ENCODE data around the gene PNLIPRP1. TPM values are rescaled to one million over a fixed set of nuclear protein-coding genes. Genes with fewer than 3 reads are reported as not detected.

Gene PNLIPRP1
- total RNA-seq, result not detected
- polyA plus RNA-seq, result 0.02 TPM
- long read RNA-seq, donor 1, result 0 reads
- long read RNA-seq, donor 2, result 0 reads
- long read RNA-seq, donor 3, result 0 reads
- long read RNA-seq, donor 4, result 0 reads
- long read RNA-seq, donor 5, result 0 reads
- long read RNA-seq, donor 6, result 0 reads
- long read RNA-seq, donor 7, result 0 reads
- long read RNA-seq, donor 8, result 0 reads
- long read RNA-seq, donor 9, result 0 reads
- long read RNA-seq, donor 10, result 0 reads

- WGBS, result 90% methylated on average over 9 of the region's 9 CpGs
- Histone ChIP-seq H3K27me3 (ENCODE audit: control insufficient read depth in 2 of 2, insufficient read depth in 1 of 2, low read length in 1 of 2) (no peaks in the 10 kb centered on the region), H3K4me3 (ENCODE audit: low read length in 2 of 2) (no peak within 1 kb of the TSS), H3K4me1 (ENCODE audit: control insufficient read depth in 2 of 2, insufficient read depth in 2 of 2, low read length in 2 of 2) (no peaks in the 10 kb centered on the region), H3K36me3 (ENCODE audit: control insufficient read depth in 2 of 2, insufficient read depth in 2 of 2, low read length in 1 of 2) (no peaks in the 10 kb centered on the region), H3K9me3 (ENCODE audit: control insufficient read depth in 2 of 2, insufficient read depth in 1 of 2, low read length in 1 of 2) (no peaks in the 10 kb centered on the region), H3K27ac (ENCODE audit: low read depth in 1 of 2, low read length in 1 of 2) (no peak within 1 kb of the TSS)
- DNase-seq (ENCODE audit: low read depth in 6 of 9, low spot score in 9 of 9), result no peak
Measured at GRCh38 chr10:116590590-116591444, at the start of gene PNLIPRP1. Gene PNLIPRP1, plus strand, starts transcription at chr10:116590959. Its CDS starts 171 bp downstream, at chr10:116591130.

- Histone ChIP-seq H3K27ac (ENCODE audit: low read depth in 1 of 2, low read length in 1 of 2) (no peak overlapping the region), H3K9me3 (ENCODE audit: control insufficient read depth in 2 of 2, insufficient read depth in 1 of 2, low read length in 1 of 2) (no peaks in the 10 kb centered on the region), H3K27me3 (ENCODE audit: control insufficient read depth in 2 of 2, insufficient read depth in 1 of 2, low read length in 1 of 2) (no peaks in the 10 kb centered on the region), H3K36me3 (ENCODE audit: control insufficient read depth in 2 of 2, insufficient read depth in 2 of 2, low read length in 1 of 2) (no peaks in the 10 kb centered on the region), H3K4me3 (ENCODE audit: low read length in 2 of 2) (no peak overlapping the region), H3K4me1 (ENCODE audit: control insufficient read depth in 2 of 2, insufficient read depth in 2 of 2, low read length in 2 of 2) (no peaks in the 10 kb centered on the region)
- DNase-seq (ENCODE audit: low read depth in 6 of 9, low spot score in 9 of 9), result no peak
Measured at GRCh38 chr10:116542007-116542677, 48.6 kb upstream of the PNLIPRP1 start.

GRCh38 chr10:116545122-116545521 lies 45.6 kb upstream of the PNLIPRP1 start:
- DNase-seq (ENCODE audit: low read depth in 6 of 9, low spot score in 9 of 9), result no peak
- 96% methylated on average over 1 of the region's 1 CpG for WGBS
- no peaks in the 10 kb centered on the region for H3K36me3 ChIP-seq (ENCODE audit: control insufficient read depth in 2 of 2, insufficient read depth in 2 of 2, low read length in 1 of 2)

GRCh38 chr10:116545756-116546155 lies 45.0 kb upstream of the PNLIPRP1 start, which contains the start of gene PNLIP:
Gene PNLIP, plus strand, starts transcription at chr10:116545931. Its CDS starts 162 bp downstream, at chr10:116546093.
- WGBS, result 91% methylated on average over 8 of the region's 8 CpGs
- DNase-seq (ENCODE audit: low read depth in 6 of 9, low spot score in 9 of 9), result no peak

More at GRCh38 chr10:116545122-116545521, 45.6 kb upstream of the PNLIPRP1 start:
- H3K4me3 ChIP-seq (ENCODE audit: low read length in 2 of 2), result no peak overlapping the region
- H3K4me1 ChIP-seq (ENCODE audit: control insufficient read depth in 2 of 2, insufficient read depth in 2 of 2, low read length in 2 of 2), result no peaks in the 10 kb centered on the region
- no peaks in the 10 kb centered on the region for H3K9me3 ChIP-seq (ENCODE audit: control insufficient read depth in 2 of 2, insufficient read depth in 1 of 2, low read length in 1 of 2)
- H3K27me3 ChIP-seq (ENCODE audit: control insufficient read depth in 2 of 2, insufficient read depth in 1 of 2, low read length in 1 of 2), result no peaks in the 10 kb centered on the region
- no peak overlapping the region for H3K27ac ChIP-seq (ENCODE audit: low read depth in 1 of 2, low read length in 1 of 2)

GRCh38 chr10:116548301-116548700 lies 42.5 kb upstream of the PNLIPRP1 start:
- no peaks in the 10 kb centered on the region for H3K36me3 ChIP-seq (ENCODE audit: control insufficient read depth in 2 of 2, insufficient read depth in 2 of 2, low read length in 1 of 2)
- H3K4me1 ChIP-seq (ENCODE audit: control insufficient read depth in 2 of 2, insufficient read depth in 2 of 2, low read length in 2 of 2), result no peaks in the 10 kb centered on the region
- H3K9me3 ChIP-seq (ENCODE audit: control insufficient read depth in 2 of 2, insufficient read depth in 1 of 2, low read length in 1 of 2), result no peaks in the 10 kb centered on the region
- DNase-seq (ENCODE audit: low read depth in 6 of 9, low spot score in 9 of 9), result no peak
- WGBS, result 91% methylated on average over 5 of the region's 5 CpGs
- no peak overlapping the region for H3K27ac ChIP-seq (ENCODE audit: low read depth in 1 of 2, low read length in 1 of 2)
- H3K4me3 ChIP-seq (ENCODE audit: low read length in 2 of 2), result no peak overlapping the region
- H3K27me3 ChIP-seq (ENCODE audit: control insufficient read depth in 2 of 2, insufficient read depth in 1 of 2, low read length in 1 of 2), result no peaks in the 10 kb centered on the region

More at GRCh38 chr10:116545756-116546155, 45.0 kb upstream of the PNLIPRP1 start, which contains the start of gene PNLIP:
- no peaks in the 10 kb centered on the region for H3K9me3 ChIP-seq (ENCODE audit: control insufficient read depth in 2 of 2, insufficient read depth in 1 of 2, low read length in 1 of 2)
- no peaks in the 10 kb centered on the region for H3K36me3 ChIP-seq (ENCODE audit: control insufficient read depth in 2 of 2, insufficient read depth in 2 of 2, low read length in 1 of 2)
- no peaks in the 10 kb centered on the region for H3K4me1 ChIP-seq (ENCODE audit: control insufficient read depth in 2 of 2, insufficient read depth in 2 of 2, low read length in 2 of 2)
- H3K4me3 ChIP-seq (ENCODE audit: low read length in 2 of 2), result no peak within 1 kb of the TSS
- no peaks in the 10 kb centered on the region for H3K27me3 ChIP-seq (ENCODE audit: control insufficient read depth in 2 of 2, insufficient read depth in 1 of 2, low read length in 1 of 2)
- no peak within 1 kb of the TSS for H3K27ac ChIP-seq (ENCODE audit: low read depth in 1 of 2, low read length in 1 of 2)

- Histone ChIP-seq H3K27ac (ENCODE audit: low read depth in 1 of 2, low read length in 1 of 2) (no peak overlapping the region), H3K9me3 (ENCODE audit: control insufficient read depth in 2 of 2, insufficient read depth in 1 of 2, low read length in 1 of 2) (no peaks in the 10 kb centered on the region), H3K4me3 (ENCODE audit: low read length in 2 of 2) (no peak overlapping the region), H3K27me3 (ENCODE audit: control insufficient read depth in 2 of 2, insufficient read depth in 1 of 2, low read length in 1 of 2) (no peaks in the 10 kb centered on the region), H3K36me3 (ENCODE audit: control insufficient read depth in 2 of 2, insufficient read depth in 2 of 2, low read length in 1 of 2) (no peaks in the 10 kb centered on the region), H3K4me1 (ENCODE audit: control insufficient read depth in 2 of 2, insufficient read depth in 2 of 2, low read length in 2 of 2) (no peaks in the 10 kb centered on the region)
- no peak for DNase-seq (ENCODE audit: low read depth in 6 of 9, low spot score in 9 of 9)
- 94% methylated on average over 13 of the region's 13 CpGs for WGBS
Measured at GRCh38 chr10:116553378-116553980, 37.3 kb upstream of the PNLIPRP1 start.

- Histone ChIP-seq H3K9me3 (ENCODE audit: control insufficient read depth in 2 of 2, insufficient read depth in 1 of 2, low read length in 1 of 2) (no peaks in the 10 kb centered on the region), H3K27me3 (ENCODE audit: control insufficient read depth in 2 of 2, insufficient read depth in 1 of 2, low read length in 1 of 2) (no peaks in the 10 kb centered on the region), H3K4me3 (ENCODE audit: low read length in 2 of 2) (no peak overlapping the region), H3K4me1 (ENCODE audit: control insufficient read depth in 2 of 2, insufficient read depth in 2 of 2, low read length in 2 of 2) (no peaks in the 10 kb centered on the region), H3K27ac (ENCODE audit: low read depth in 1 of 2, low read length in 1 of 2) (no peak overlapping the region), H3K36me3 (ENCODE audit: control insufficient read depth in 2 of 2, insufficient read depth in 2 of 2, low read length in 1 of 2) (no peaks in the 10 kb centered on the region)
- no peak for DNase-seq (ENCODE audit: low read depth in 6 of 9, low spot score in 9 of 9)
- WGBS, result 74% methylated on average over 5 of the region's 5 CpGs
Measured at GRCh38 chr10:116554628-116555027, 36.1 kb upstream of the PNLIPRP1 start.

GRCh38 chr10:116555880-116556279 lies 34.9 kb upstream of the PNLIPRP1 start:
- Histone ChIP-seq H3K27me3 (ENCODE audit: control insufficient read depth in 2 of 2, insufficient read depth in 1 of 2, low read length in 1 of 2) (no peaks in the 10 kb centered on the region), H3K27ac (ENCODE audit: low read depth in 1 of 2, low read length in 1 of 2) (no peak overlapping the region), H3K4me1 (ENCODE audit: control insufficient read depth in 2 of 2, insufficient read depth in 2 of 2, low read length in 2 of 2) (no peaks in the 10 kb centered on the region), H3K4me3 (ENCODE audit: low read length in 2 of 2) (no peak overlapping the region), H3K36me3 (ENCODE audit: control insufficient read depth in 2 of 2, insufficient read depth in 2 of 2, low read length in 1 of 2) (no peaks in the 10 kb centered on the region), H3K9me3 (ENCODE audit: control insufficient read depth in 2 of 2, insufficient read depth in 1 of 2, low read length in 1 of 2) (no peaks in the 10 kb centered on the region)
- no peak for DNase-seq (ENCODE audit: low read depth in 6 of 9, low spot score in 9 of 9)
- WGBS, result 86% methylated on average over 6 of the region's 6 CpGs

All from thymus (tissue), 14 donors.